HepG2 (cell line): Measurements from ENCODE around the gene EFNB1. TPM values are rescaled to one million over a fixed set of nuclear protein-coding genes. Genes with fewer than 3 reads are reported as not detected.
"Not testable (repeated sequence)": the region's sequence is repeated elsewhere in the genome, so short reads cannot be mapped to it uniquely, and the experiment has no call there.

Source experiments
- ATAC-seq: fragments of 200-7000 bp; cut with Tn5 transposase; 3 replicates; pipeline ENCODE4 v1.9.1; 2020; ENCODE audit warnings: mild to moderate bottlenecking, moderate library complexity
- BruUV-seq: library from RNA; stranded (reverse); fragments of 400-500 nt; replicated peaks from 2 replicates; lab custom pipeline; 2021; lab: Mats Ljungman, UMichigan
- CTCF ChIA-PET: fragments of 300-600 bp; formaldehyde crosslinking; extraction: SDS; loops from one replicate; lab custom pipeline; 2021; ENCODE audit warnings: low total read pairs, inconsistent platforms, low intra/inter-chr PET ratio; lab: Yijun Ruan, JAX
- POLR2A ChIA-PET: fragments of 350-600 bp; sonication (Branson Sonifier 250); formaldehyde crosslinking; loops from one replicate; lab custom pipeline; 2020; ENCODE audit warnings: antibody characterized with exemption, inconsistent platforms; lab: Yijun Ruan, JAX
- DNase-seq: peaks from one replicate; pipeline ENCODE4 v3.0.0-alpha.2; 2015; ENCODE audit warnings: low spot score
- FAIRE-seq: peaks from 3 replicates; lab custom pipeline; 2011; peaks lifted over from hg19 to GRCh38; lab: Jason Lieb, UNC
- H2AFZ ChIP-seq: one replicate; pipeline ENCODE4 v1.6.1; 2011; ENCODE audit warnings: low read length, inconsistent platforms
- H3K27ac ChIP-seq: fragments of 300-600 bp; 3 replicates; pipeline ENCODE4 v1.8.0; 2011; ENCODE audit warnings: mixed run types, mild to moderate bottlenecking, mixed read lengths, low read length, inconsistent platforms; ENCODE audit not compliant: insufficient read depth; ENCODE audit errors: extremely low read length
- H3K27me3 ChIP-seq, 2 experiments: fragments of 200-600 bp in 1 of 2; 2 replicates in 1 of 2; 3 replicates in 1 of 2; pipeline versions ENCODE4 v1.6.0 to v1.8.0; 2011; ENCODE audit warnings: low read length in 2 of 2, mild to moderate bottlenecking in 2 of 2, moderate library complexity in 2 of 2, inconsistent platforms in 1 of 2; ENCODE audit not compliant: insufficient read depth in 2 of 2, control insufficient read depth in 1 of 2
- H3K36me3 ChIP-seq, 2 experiments: fragments of 200-600 bp in 1 of 2; replicated peaks in 1 of 2; 2 replicates in 1 of 2; 3 replicates in 1 of 2; pipeline versions ENCODE4 v1.5.1 to v1.8.0; 2011; ENCODE audit warnings: low read length in 2 of 2, inconsistent platforms in 1 of 2; ENCODE audit not compliant: insufficient read depth in 2 of 2, control insufficient read depth in 1 of 2
- H3K4me1 ChIP-seq: 2 replicates; pipeline ENCODE4 v1.5.1; 2012; ENCODE audit warnings: low read length, inconsistent platforms; ENCODE audit not compliant: insufficient read depth
- H3K4me2 ChIP-seq: 2 replicates; pipeline ENCODE4 v1.6.0; 2011; ENCODE audit warnings: low read depth, low read length, inconsistent platforms
- H3K4me3 ChIP-seq, 3 experiments: fragments of 200-600 bp in 1 of 3; sonication (generic), shearing (Covaris generic) in 1 of 3; replicated peaks in 1 of 3; 2 replicates each; pipeline ENCODE4 v1.5.1; 2011 to 2016; ENCODE audit warnings: low read length in 3 of 3, inconsistent platforms in 2 of 3, low read depth in 2 of 3, mild to moderate bottlenecking in 2 of 3, control low read depth in 1 of 3, mixed read lengths in 1 of 3; ENCODE audit not compliant: insufficient read depth in 1 of 3
- H3K79me2 ChIP-seq: one replicate; pipeline ENCODE4 v1.6.1; 2011; ENCODE audit warnings: low read length, inconsistent platforms; ENCODE audit not compliant: insufficient read depth
- H3K9ac ChIP-seq: 2 replicates; pipeline ENCODE4 v1.6.0; 2011; ENCODE audit warnings: mild to moderate bottlenecking, low read depth, low read length, inconsistent platforms; ENCODE audit not compliant: insufficient read depth
- H3K9me3 ChIP-seq: 2 replicates; pipeline ENCODE4 v1.5.1; 2012; ENCODE audit warnings: mild to moderate bottlenecking, low read length
- H4K20me1 ChIP-seq: 2 replicates; pipeline ENCODE4 v1.6.0; 2011; ENCODE audit warnings: inconsistent platforms, mild to moderate bottlenecking, low read length, moderate library complexity; ENCODE audit not compliant: insufficient read depth
- BRD4 ChIP-seq: sonication (generic); formaldehyde crosslinking; IDR thresholded peaks from 2 replicates; pipeline ENCODE4 v1.4.0; 2020; ENCODE audit warnings: missing genetic modification reagents
- CEBPG ChIP-seq: IDR thresholded peaks from 2 replicates; pipeline ENCODE4 v1.6.1; 2016
- DNMT3B ChIP-seq: conservative IDR thresholded peaks from 2 replicates; pipeline ENCODE4 v1.6.1; 2016; ENCODE audit warnings: missing biosample characterization, control low read depth
- IRX3 ChIP-seq: sonication (generic); formaldehyde crosslinking; IDR thresholded peaks from 2 replicates; pipeline ENCODE4 v1.8.1; 2023; ENCODE audit warnings: mild to moderate bottlenecking, low read depth, missing genetic modification reagents, borderline replicate concordance
- MIER2 ChIP-seq: IDR thresholded peaks from 2 replicates; pipeline ENCODE4 v1.6.1; 2016; ENCODE audit warnings: missing biosample characterization, missing genetic modification reagents
- PHB2 ChIP-seq: fragments of 450-650 bp; IDR thresholded peaks from 2 replicates; pipeline ENCODE4 v1.6.1; 2018; ENCODE audit not compliant: partially characterized antibody
- PHF21A ChIP-seq: sonication (generic); formaldehyde crosslinking; IDR thresholded peaks from 2 replicates; pipeline ENCODE4 v1.5.0; 2020; ENCODE audit warnings: mild to moderate bottlenecking, missing genetic modification reagents
- SNAI1 ChIP-seq: sonication (generic); formaldehyde crosslinking; IDR thresholded peaks from 2 replicates; pipeline ENCODE4 v1.5.0; 2020; ENCODE audit warnings: mild to moderate bottlenecking, missing genetic modification reagents, borderline replicate concordance
- ZFAT ChIP-seq: sonication (generic); formaldehyde crosslinking; conservative IDR thresholded peaks from 2 replicates; pipeline ENCODE4 v1.8.1; 2023; ENCODE audit warnings: missing genetic modification reagents, inconsistent platforms
- ZFP82 ChIP-seq: sonication (generic); formaldehyde crosslinking; IDR thresholded peaks from 2 replicates; pipeline ENCODE4 v1.5.1; 2020; ENCODE audit warnings: mild to moderate bottlenecking, missing genetic modification reagents, borderline replicate concordance
- ZNF274 ChIP-seq: sonication (generic); formaldehyde crosslinking; IDR thresholded peaks from 2 replicates; pipeline ENCODE4 v1.5.1; 2020; ENCODE audit warnings: mild to moderate bottlenecking, missing genetic modification reagents
- ZNF430 ChIP-seq: sonication (generic); formaldehyde crosslinking; IDR thresholded peaks from 2 replicates; pipeline ENCODE4 v1.9.0; 2021; ENCODE audit warnings: mild to moderate bottlenecking, missing genetic modification reagents
- ZNF577 ChIP-seq: sonication (generic); formaldehyde crosslinking; IDR thresholded peaks from 2 replicates; pipeline ENCODE4 v1.4.0; 2020; ENCODE audit warnings: mild to moderate bottlenecking, low read depth, missing genetic modification reagents, borderline replicate concordance
- ZNF580 ChIP-seq: IDR thresholded peaks from 2 replicates; pipeline ENCODE4 v1.6.1; 2016; ENCODE audit warnings: low read depth, borderline replicate concordance
- ZNF615 ChIP-seq: sonication (generic); formaldehyde crosslinking; IDR thresholded peaks from 2 replicates; pipeline ENCODE4 v1.5.0; 2020; ENCODE audit warnings: mild to moderate bottlenecking, missing genetic modification reagents, borderline replicate concordance
- ZNF776 ChIP-seq: sonication (generic); formaldehyde crosslinking; IDR thresholded peaks from 2 replicates; pipeline ENCODE4 v1.4.0; 2020; ENCODE audit warnings: mild to moderate bottlenecking, missing genetic modification reagents
- WGBS: methylation state at CpG from one replicate; pipeline ENCODE4 v1.1.6; 2017; ENCODE audit warnings: low lambda C conversion rate; 5-methylcytosine and 5-hydroxymethylcytosine counted together
- in situ Hi-C: cut with HindIII; loops from 2 replicates; pipeline ENCODE4 v1.10.0; 2017; ENCODE audit warnings: low pct_unique_long_range_greater_than_20kb; ENCODE audit not compliant: extremely low pct_ligation_motif_present
- intact Hi-C: fragments of 100-400 bp; cut with micrococcal nuclease; formaldehyde crosslinking; loops from one replicate; pipeline ENCODE4 v1.10.0; 2022; ENCODE audit not compliant: unreplicated experiment
- polyA plus RNA-seq, 8 experiments: library from polyadenylated mRNA; depleted of rRNA in 3 of 8; stranded (reverse) in 7 of 8; unstranded in 1 of 8; fragments of >200 nt; fragmentation: Illumina TruSeq in 4 of 8; extraction: Trizol in 4 of 8; gene quantifications; 2 replicates each; pipeline versions ENCODE4 v1.2.1 to v1.2.3, GENCODE V29; 2011 to 2016; ENCODE audit warnings: low read depth in 4 of 8, missing spikeins in 1 of 8, mixed read lengths in 1 of 8; ENCODE audit not compliant: insufficient read depth in 1 of 8
- total RNA-seq, 5 experiments: library from RNA; depleted of rRNA; stranded (reverse); fragments of >200 nt; fragmentation: Illumina TruSeq; extraction: Trizol; gene quantifications; 2 replicates each; pipeline ENCODE4 v1.2.3, GENCODE V29; 2016; ENCODE audit warnings: low read depth in 1 of 5
- TF ChIP-seq, protein P1 (sequence below): sonication (generic); formaldehyde crosslinking; IDR thresholded peaks from 2 replicates; pipeline ENCODE4 v1.5.1; 2020; ENCODE audit warnings: mild to moderate bottlenecking, missing genetic modification reagents, moderate library complexity

EFNB1 gene
- total and polyA plus RNA-seq, 2 of the 13 experiments (the other 11 are each of a cell fraction or from before 2014, with no cell fraction given), result 4.0 to 4.1 TPM

GRCh38 chrX:68794461-68794860 lies 34.4 kb upstream of the EFNB1 start (continued):
- TF ChIP-seq ZNF430, result no peak
- TF ChIP-seq PHF21A (CRISPR knock-in tag), result 0 out of 2 replicates have a peak, but pooled peaks have one; percentile 20
- TF ChIP-seq ZNF577 (CRISPR knock-in tag), result no peak
- TF ChIP-seq, all 625 proteins: peak for 5

- no peak for FAIRE-seq
- intact Hi-C loops, result no loop called here
- in situ Hi-C loops, result no loop called here
- no peak overlapping the region for H3K9ac ChIP-seq
- H3K9me3 ChIP-seq, result no peaks in the 10 kb centered on the region
- no peaks in the 10 kb centered on the region for H4K20me1 ChIP-seq
- no peak overlapping the region for H3K27ac ChIP-seq
- ChIA-PET POLR2A (no interaction called here), CTCF (no interaction called here)
- H3K36me3 ChIP-seq, result no peaks in the 10 kb centered on the region
- 61% methylated on average over 3 of the region's 3 CpGs for WGBS
- H2AFZ ChIP-seq, result no peak overlapping the region
- no peak overlapping the region for H3K4me2 ChIP-seq
- no peaks in the 10 kb centered on the region for H3K79me2 ChIP-seq
- no TSS peak for BruUV-seq
- TF ChIP-seq ZFP82 (CRISPR knock-in tag), result no peak
- TF ChIP-seq SNAI1, result no peak
- TF ChIP-seq CEBPG, result no peak
- no peak for TF ChIP-seq DNMT3B (CRISPR knock-in tag)
- no peak for TF ChIP-seq IRX3
- no peak for TF ChIP-seq ZNF615 (CRISPR knock-in tag)
- no peak for TF ChIP-seq ZFAT (CRISPR knock-in tag)
- TF ChIP-seq PHB2, result no peak
- no peak for TF ChIP-seq BRD4
- TF ChIP-seq, protein P1, sequence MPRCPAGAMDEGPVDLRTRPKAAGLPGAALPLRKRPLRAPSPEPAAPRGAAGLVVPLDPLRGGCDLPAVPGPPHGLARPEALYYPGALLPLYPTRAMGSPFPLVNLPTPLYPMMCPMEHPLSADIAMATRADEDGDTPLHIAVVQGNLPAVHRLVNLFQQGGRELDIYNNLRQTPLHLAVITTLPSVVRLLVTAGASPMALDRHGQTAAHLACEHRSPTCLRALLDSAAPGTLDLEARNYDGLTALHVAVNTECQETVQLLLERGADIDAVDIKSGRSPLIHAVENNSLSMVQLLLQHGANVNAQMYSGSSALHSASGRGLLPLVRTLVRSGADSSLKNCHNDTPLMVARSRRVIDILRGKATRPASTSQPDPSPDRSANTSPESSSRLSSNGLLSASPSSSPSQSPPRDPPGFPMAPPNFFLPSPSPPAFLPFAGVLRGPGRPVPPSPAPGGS (CRISPR knock-in tag), result no peak
- TF ChIP-seq MIER2 (CRISPR knock-in tag), result no peak
- no peak for TF ChIP-seq ZNF776 (CRISPR knock-in tag)
- TF ChIP-seq ZNF274 (CRISPR knock-in tag), result no peak
- no peak for TF ChIP-seq ZNF580
- DNase-seq, result no peak
- H3K4me3 ChIP-seq, result no peak overlapping the region
- H3K4me1 ChIP-seq, result peaks cover 23% of the 10 kb centered on the region
- no peaks in the 10 kb centered on the region for H3K27me3 ChIP-seq
- no peak for ATAC-seq
Measured at GRCh38 chrX:68795741-68796140, 33.1 kb upstream of the EFNB1 start.

DNA sequence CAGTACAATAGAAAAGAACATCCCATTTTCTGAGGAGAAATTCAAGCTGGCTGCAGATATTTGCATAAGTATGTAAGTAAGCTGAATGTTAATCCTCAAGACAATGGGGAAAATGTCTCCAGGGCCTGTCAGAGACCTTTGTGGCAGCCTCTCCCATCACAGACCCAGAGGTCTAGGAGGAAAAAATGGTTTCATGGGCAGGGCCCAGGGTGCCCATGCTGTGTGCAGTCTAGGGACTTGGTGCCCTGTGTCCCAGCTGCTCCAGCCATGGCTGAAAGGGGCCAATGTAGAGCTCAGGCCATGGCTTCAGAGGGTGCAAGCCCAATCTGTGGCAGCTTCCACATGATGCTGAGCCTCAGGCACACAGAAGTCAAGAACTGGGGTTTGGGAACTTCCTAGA lies 30.4 kb upstream of the EFNB1 start:
- H4K20me1 ChIP-seq, POLR2A ChIA-PET, intact Hi-C loops, CTCF ChIA-PET, H3K36me3 ChIP-seq, H3K9me3 ChIP-seq, H3K27ac ChIP-seq, H3K4me2 ChIP-seq, H3K4me3 ChIP-seq, BruUV-seq, DNase-seq, H2AFZ ChIP-seq, H3K27me3 ChIP-seq, H3K9ac ChIP-seq, ATAC-seq, H3K79me2 ChIP-seq, FAIRE-seq, in situ Hi-C loops: not testable (repeated sequence)
- H3K4me1 ChIP-seq, result peaks cover 22% of the 10 kb centered on the region
